ENCODE measurements around the gene FNDC1. TPM values are rescaled to one million over a fixed set of nuclear protein-coding genes. Genes with fewer than 3 reads are reported as not detected.
"Not testable (repeated sequence)": the region's sequence is repeated elsewhere in the genome, so short reads cannot be mapped to it uniquely, and the experiment has no call there.

The FNDC1 gene
- total RNA-seq, 1 donor from 2014 or later, result 0.10 TPM

GRCh38 chr6:159252955-159253508 is 83.8 kb downstream of the FNDC1 start:
- DNase-seq (ENCODE audit: low spot score), result no peak
- peak; percentile 73 for ATAC-seq

DNA sequence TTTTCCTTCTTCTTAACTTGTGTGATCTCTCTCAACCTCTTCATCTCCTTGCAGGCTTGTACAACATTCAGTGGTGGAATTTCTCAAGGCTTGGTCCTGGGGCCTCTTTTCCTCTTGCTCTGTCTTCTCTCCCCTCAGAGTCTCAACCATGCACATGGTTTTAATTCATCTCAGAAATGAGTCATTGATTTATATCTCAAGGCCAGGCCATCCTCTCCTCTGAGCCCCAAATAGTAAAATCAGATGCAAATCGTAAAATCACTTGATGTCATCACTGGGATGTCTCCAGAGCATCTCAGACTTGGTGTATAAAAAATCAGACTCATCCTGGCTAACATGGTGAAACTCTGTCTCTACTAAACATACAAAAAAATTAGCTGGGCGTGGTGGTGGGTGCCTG is 85.0 kb downstream of the FNDC1 start:
- DNase-seq (ENCODE audit: low spot score) (no peak), ATAC-seq (no peak)

- ATAC-seq (peak; percentile 88), DNase-seq (ENCODE audit: low spot score) (peak; percentile 74)
These were observed 86.3 kb downstream of the FNDC1 start for GRCh38 chr6:159255434-159255951.

GRCh38 chr6:159256128-159256527 is 86.9 kb downstream of the FNDC1 start:
- DNase-seq (ENCODE audit: low spot score) (no peak), ATAC-seq (no peak)

DNA sequence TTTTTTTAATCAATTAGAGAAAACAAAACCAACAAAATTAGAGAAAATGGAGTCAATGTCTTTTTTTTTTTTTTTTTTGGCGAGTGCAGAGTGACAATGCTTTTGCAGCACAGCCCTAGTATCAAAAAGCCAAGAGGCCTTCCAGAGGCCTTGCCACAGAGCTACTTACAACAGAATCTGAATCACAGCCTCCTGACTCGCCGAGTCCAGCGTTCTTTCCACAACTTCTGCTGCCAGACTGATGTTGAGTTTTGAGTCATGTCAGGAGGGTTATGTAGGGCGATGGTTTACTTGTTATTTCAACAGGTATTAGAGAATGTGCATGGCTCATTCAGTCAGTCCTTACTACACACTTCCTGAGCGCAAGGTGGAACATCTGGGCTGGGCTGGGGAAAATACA is 88.6 kb downstream of the FNDC1 start:
- no peak for DNase-seq (ENCODE audit: low spot score)
- no peak for ATAC-seq

GRCh38 chr6:159259441-159260125 is 90.4 kb downstream of the FNDC1 start:
- peak; percentile 64 for ATAC-seq

GRCh38 chr6:159260208-159260607 is 91.0 kb downstream of the FNDC1 start:
- DNase-seq (ENCODE audit: low spot score) (no peak), ATAC-seq (no peak)

More at GRCh38 chr6:159259441-159260125, 90.4 kb downstream of the FNDC1 start:
- DNase-seq (ENCODE audit: low spot score), result peak; percentile 51

DNA sequence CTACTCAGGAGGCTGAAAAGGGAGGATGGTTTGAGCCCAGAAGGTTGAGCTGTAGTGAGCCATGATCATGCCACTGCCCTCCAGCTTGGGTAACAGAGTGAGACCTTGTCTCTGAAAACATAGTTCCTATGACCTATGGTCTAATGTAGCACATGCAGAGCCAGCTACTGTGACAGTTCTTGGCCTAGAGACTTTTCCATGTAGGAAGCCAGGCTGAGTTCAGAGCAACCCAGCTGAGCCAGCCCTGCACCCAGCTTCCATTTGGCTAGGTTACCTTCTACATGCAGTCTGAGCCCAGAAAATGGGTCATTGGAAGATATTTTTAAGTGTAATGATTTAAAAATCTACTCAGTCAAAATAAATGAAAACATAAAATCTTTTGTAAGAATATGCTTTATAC is 92.8 kb downstream of the FNDC1 start:
- ATAC-seq (peak; percentile 62), DNase-seq (ENCODE audit: low spot score) (no peak)

- DNase-seq (ENCODE audit: low spot score), result no peak
- ATAC-seq, result no peak
These were observed 93.4 kb downstream of the FNDC1 start for GRCh38 chr6:159262586-159262985.

- ATAC-seq (peak; percentile 43), DNase-seq (ENCODE audit: low spot score) (no peak)
These were observed 98.0 kb downstream of the FNDC1 start for GRCh38 chr6:159267165-159267564.

DNA sequence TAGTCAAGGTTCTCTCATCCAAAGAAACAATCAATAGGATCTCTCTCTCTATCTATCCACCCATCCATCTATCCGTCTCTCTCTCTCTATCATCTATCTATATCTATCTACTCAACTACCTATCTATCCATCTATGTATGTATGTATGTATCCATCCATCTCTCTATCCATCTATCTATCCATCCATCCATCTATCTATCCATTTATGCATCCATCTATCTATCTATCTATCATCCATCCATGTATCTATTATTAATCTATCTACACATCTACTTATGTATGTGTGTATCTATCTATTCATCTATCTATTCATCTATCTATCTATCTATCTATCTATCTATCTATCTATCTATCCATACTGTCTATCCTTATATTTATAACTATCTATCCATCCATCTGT is 99.3 kb downstream of the FNDC1 start:
- no peak for ATAC-seq

GRCh38 chr6:159271257-159271656 is 102.1 kb downstream of the FNDC1 start:
- DNase-seq (ENCODE audit: low spot score) (no peak), ATAC-seq (no peak)

More for the DNA sequence above, 99.3 kb downstream of the FNDC1 start:
- DNase-seq (ENCODE audit: low spot score), result no peak

GRCh38 chr6:159278626-159279025 is 109.4 kb downstream of the FNDC1 start:
- no peak for ATAC-seq
- no peak for DNase-seq (ENCODE audit: low spot score)

DNA sequence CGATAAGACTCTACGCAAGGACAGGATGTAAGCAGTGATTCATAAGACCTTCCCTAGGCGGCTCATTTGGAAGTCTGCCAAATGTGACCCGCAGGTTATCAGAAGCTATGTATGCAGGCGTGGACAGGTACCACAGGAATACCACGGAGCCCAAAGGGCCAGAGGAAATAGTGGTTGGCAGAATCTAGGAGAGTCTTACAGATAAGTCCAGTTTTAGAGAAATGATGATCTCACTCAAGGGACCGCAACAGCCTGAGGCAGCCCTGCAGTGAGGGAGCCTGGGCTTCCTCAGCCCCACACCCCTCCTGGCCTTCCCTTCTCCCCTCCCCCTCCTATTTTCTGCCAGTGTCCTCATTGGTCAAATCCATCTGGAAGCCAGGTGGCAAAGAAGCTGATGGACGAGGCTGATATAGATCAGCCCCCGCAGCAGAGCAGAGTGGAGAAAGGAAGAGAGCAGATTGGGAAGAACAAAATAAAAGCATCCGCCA is 110.6 kb downstream of the FNDC1 start:
- no peak for DNase-seq (ENCODE audit: low spot score)
- ATAC-seq, result no peak

DNA sequence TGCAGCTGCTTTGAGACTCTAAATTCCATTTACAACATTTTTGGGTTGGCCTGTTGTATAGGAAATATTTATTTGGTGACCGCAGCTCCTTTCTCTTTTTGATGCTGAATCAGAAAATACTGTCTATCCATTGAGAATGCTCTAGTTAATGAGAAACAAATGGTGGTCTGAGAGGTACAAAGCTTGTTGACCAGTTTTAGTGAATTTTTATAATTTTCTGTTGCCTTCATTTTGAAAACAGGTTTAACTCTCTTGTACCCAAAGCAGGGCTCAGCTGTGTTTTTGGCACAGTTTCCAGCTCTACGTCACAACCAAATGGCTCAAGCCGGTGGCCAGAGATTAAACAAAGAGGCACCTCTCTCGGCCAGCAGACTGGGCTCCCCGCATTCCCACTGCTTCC is 113.2 kb downstream of the FNDC1 start:
- DNase-seq (ENCODE audit: low spot score) (no peak), ATAC-seq (no peak)

DNA sequence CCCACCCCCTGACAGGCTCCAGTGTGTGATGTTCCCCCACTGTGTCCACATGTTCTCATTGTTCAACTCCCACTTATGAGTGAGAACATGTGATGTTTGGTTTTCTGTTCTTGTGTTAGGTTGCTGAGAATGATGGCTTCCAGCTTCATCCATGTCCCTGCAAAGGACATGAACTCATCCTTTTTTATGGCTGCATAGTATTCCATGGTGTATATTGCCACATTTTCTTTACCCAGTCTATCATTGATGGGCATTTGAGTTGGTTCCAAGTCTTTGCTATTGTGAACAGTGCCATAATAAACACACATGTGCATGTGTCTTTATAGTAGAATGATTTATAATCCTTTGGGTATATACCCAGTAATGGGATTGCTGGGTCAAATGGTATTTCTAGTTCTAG is 115.5 kb downstream of the FNDC1 start:
- not testable (repeated sequence) for ATAC-seq; DNase-seq (ENCODE audit: low spot score)

DNA sequence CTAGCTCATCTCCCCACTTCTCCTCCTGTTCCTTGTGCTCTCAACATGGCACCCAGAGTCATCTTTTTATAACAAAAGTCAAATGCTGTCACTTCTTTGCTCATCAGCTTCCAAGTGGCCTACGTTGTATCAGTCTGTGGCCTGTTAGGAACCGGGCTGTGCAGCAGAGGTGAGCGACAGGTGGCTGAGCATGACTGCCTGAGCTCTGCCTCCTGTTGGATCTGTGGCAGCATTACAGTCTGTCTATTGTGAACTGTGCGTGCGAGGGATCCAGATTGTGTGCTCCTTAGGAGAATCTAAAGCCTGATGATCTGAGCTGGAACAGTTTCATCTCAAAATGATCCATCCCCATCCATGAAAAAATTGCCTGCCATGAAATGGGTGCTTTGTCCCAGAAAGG is 129.6 kb downstream of the FNDC1 start:
- ATAC-seq (no peak), DNase-seq (ENCODE audit: low spot score) (no peak)

DNA sequence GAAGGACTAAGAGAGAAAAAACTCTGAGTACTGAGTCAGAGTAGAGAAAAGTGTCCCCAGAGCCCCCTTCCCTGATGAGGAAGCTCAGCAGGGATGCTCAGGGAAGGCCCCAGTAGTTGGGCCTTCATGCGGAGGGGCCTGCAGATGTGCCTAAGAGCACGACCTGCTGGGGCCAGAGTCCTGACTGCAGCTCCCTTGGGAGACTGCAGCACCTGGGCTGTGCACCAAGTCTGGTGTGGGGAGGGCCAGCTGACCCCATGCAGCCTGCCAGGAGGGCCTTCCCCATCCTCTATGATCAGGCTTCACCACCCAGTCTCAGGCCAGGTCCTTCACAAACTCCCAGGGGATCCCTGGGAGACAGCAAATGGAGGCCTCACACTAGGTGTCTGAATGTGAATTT is 130.4 kb downstream of the FNDC1 start:
- DNase-seq (ENCODE audit: low spot score) (no peak), ATAC-seq (no peak)

- DNase-seq (ENCODE audit: low spot score) (no peak), ATAC-seq (no peak)
These were observed 132.1 kb downstream of the FNDC1 start for GRCh38 chr6:159301277-159301676.

GRCh38 chr6:159301810-159302593 is 132.8 kb downstream of the FNDC1 start:
- ATAC-seq, result no peak
- DNase-seq (ENCODE audit: low spot score), result no peak

- ATAC-seq, result no peak
- DNase-seq (ENCODE audit: low spot score), result no peak
These were observed 133.4 kb downstream of the FNDC1 start for GRCh38 chr6:159302594-159302992.

DNA sequence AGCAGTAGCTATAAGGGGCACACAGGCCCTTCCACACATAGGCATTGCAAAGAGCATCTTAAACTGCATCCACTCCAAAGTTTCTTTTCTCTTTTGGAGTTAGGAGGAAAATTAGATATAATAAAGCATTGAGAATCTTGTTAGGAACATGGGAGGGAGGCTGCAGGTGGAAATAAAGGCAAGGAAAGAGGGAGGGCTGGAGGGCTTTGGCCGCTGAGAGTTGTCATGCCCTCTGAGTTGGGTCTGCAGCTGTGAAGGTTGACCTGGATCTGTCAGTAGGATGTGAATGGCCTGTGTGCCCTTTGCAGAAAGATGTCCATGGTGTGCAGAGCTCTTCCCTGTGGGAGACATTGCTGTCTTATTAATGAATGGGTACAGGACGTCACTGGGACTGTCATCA is 134.0 kb downstream of the FNDC1 start:
- ATAC-seq (no peak), DNase-seq (ENCODE audit: low spot score) (no peak)
